Upper lobe of left lung (tissue), 6 donors: ENCODE data around the gene HP. TPM values are rescaled to one million over a fixed set of nuclear protein-coding genes. Genes with fewer than 3 reads are reported as not detected.
A peak's percentile ranks its signal among the peaks of the same experiment; 100 is the strongest.
"Not testable (repeated sequence)": the region's sequence is repeated elsewhere in the genome, so short reads cannot be mapped to it uniquely, and the experiment has no call there.

Source experiments
- ATAC-seq, 2 donors: fragments of 200-7000 bp; cut with Tn5 transposase; one replicate each; pipeline ENCODE4 v1.9.1; 2022; ENCODE audit warnings: mild to moderate bottlenecking in 2 of 2, moderate library complexity in 2 of 2; ENCODE audit not compliant: low FRiP score in 2 of 2
- DNase-seq, 2 donors: peaks; one replicate each; pipeline ENCODE4 v3.0.0-alpha.2; 2019 to 2020
- H3K27ac ChIP-seq, 4 donors: fragments of 200-600 bp; sonication (generic); one replicate each; pipeline ENCODE4 v1.5.1; 2016 to 2019
- H3K27me3 ChIP-seq, 4 donors: fragments of 200-600 bp; sonication (generic); one replicate each; pipeline ENCODE4 v1.5.1; 2017 to 2019
- H3K36me3 ChIP-seq, 4 donors: fragments of 200-600 bp; sonication (generic); one replicate each; pipeline ENCODE4 v1.5.1; 2016 to 2019
- H3K4me1 ChIP-seq, 4 donors: fragments of 200-600 bp; sonication (generic); one replicate each; pipeline ENCODE4 v1.5.1; 2018 to 2019
- H3K4me3 ChIP-seq, 4 donors: fragments of 200-600 bp; sonication (generic); one replicate each; pipeline ENCODE4 v1.5.1; 2017 to 2019; ENCODE audit warnings: mild to moderate bottlenecking in 2 of 4, moderate library complexity in 1 of 4
- H3K9me3 ChIP-seq, 4 donors: fragments of 200-600 bp; sonication (generic); one replicate each; pipeline ENCODE4 v1.5.1; 2018 to 2019
- CTCF ChIP-seq, 6 experiments: fragments of 450-650 bp in 4 of 6; fragments of 200-600 bp in 2 of 6; sonication (generic) in 2 of 6; IDR thresholded peaks; one replicate each; pipeline ENCODE4 v1.5.1; 2016 to 2019; ENCODE audit warnings: antibody characterized with exemption in 6 of 6
- EP300 ChIP-seq, 4 donors: sonication (generic); formaldehyde crosslinking; IDR thresholded peaks; one replicate each; pipeline ENCODE4 v1.5.1; 2017; ENCODE audit warnings: antibody characterized with exemption in 4 of 4, control low read depth in 2 of 4
- POLR2A ChIP-seq, 4 donors: fragments of 450-650 bp; IDR thresholded peaks; one replicate each; pipeline ENCODE4 v1.5.1; 2016 to 2017; ENCODE audit warnings: antibody characterized with exemption in 4 of 4, mild to moderate bottlenecking in 2 of 4
- POLR2AphosphoS5 ChIP-seq, 2 donors: sonication (generic); formaldehyde crosslinking; IDR thresholded peaks; one replicate each; pipeline ENCODE4 v1.5.1; 2017; ENCODE audit warnings: antibody characterized with exemption in 2 of 2
- WGBS, 2 donors: methylation state at CpG; one replicate each; pipeline ENCODE4 v1.1.5; 2017 to 2018; 5-methylcytosine and 5-hydroxymethylcytosine counted together
- total RNA-seq, 6 donors: library from RNA; depleted of rRNA in 4 of 6; stranded (reverse); fragments of >200 nt in 4 of 6; gene quantifications; one replicate each; pipeline versions ENCODE4 v1.1.0 to v1.2.1, GENCODE V29; 2016 to 2021
- donor health status: DM: no; HTN: no; CAD: no; lungs with moderate emphysema.
- donor health status: DM: no; HTN: yes; CAD: no; lungs with severe emphysema.

Gene HP
- total RNA-seq, 6 donors from 2014 or later, result 13.7 to 132 (median 40.0) TPM

GRCh38 chr16:72049110-72049509 lies 5.2 kb upstream of the HP start:
- TF ChIP-seq POLR2AphosphoS5 (IDR thresholded peaks at IDR 0.05), result no peak
- no peak for TF ChIP-seq POLR2A (IDR thresholded peaks at IDR 0.05)
- TF ChIP-seq EP300 (IDR thresholded peaks at IDR 0.05), result no peak
- TF ChIP-seq CTCF (IDR thresholded peaks at IDR 0.05), result no peak
- peaks cover 0 to 6% (median 3%) of the 10 kb centered on the region in 4 donors for H3K9me3 ChIP-seq
- H3K36me3 ChIP-seq, result no peaks in the 10 kb centered on the region
- H3K27me3 ChIP-seq, result no peaks in the 10 kb centered on the region
- H3K4me3 ChIP-seq, result no peak overlapping the region
- H3K4me1 ChIP-seq, result peaks cover 0 to 16% (median 10%) of the 10 kb centered on the region in 4 donors
- no peak for DNase-seq
- H3K27ac ChIP-seq, result no peak overlapping the region
- no peak for ATAC-seq

- Histone ChIP-seq H3K27ac (peak overlapping the region in 2 of 4 donors; percentile 6 to 14), H3K36me3 (no peaks in the 10 kb centered on the region), H3K4me1 (peaks cover 0 to 16% (median 11%) of the 10 kb centered on the region in 4 donors), H3K27me3 (no peaks in the 10 kb centered on the region), H3K9me3 (peaks cover 0 to 6% (median 3%) of the 10 kb centered on the region in 4 donors), H3K4me3 (no peak overlapping the region)
- ATAC-seq, result peak in 1 of 2 donors; percentile 38
- WGBS, 2 donors, result 68 to 73% methylated on average over 4 of the region's 4 CpGs
- peak in 1 of 2 donors; percentile 50 for DNase-seq
- TF ChIP-seq EP300 (IDR thresholded peaks at IDR 0.05) (no peak), CTCF (IDR thresholded peaks at IDR 0.05) (no peak), POLR2A (IDR thresholded peaks at IDR 0.05) (no peak)
These were observed 3.4 kb upstream of the HP start for GRCh38 chr16:72050769-72051464.

GRCh38 chr16:72051818-72052217 lies 2.5 kb upstream of the HP start:
- TF ChIP-seq POLR2A (IDR thresholded peaks at IDR 0.05) (no peak), EP300 (IDR thresholded peaks at IDR 0.05) (no peak), CTCF (IDR thresholded peaks at IDR 0.05) (no peak), POLR2AphosphoS5 (IDR thresholded peaks at IDR 0.05) (no peak)
- Histone ChIP-seq H3K27ac (peak overlapping the region in 1 of 4 donors; percentile 14), H3K4me1 (peaks cover 0 to 16% (median 11%) of the 10 kb centered on the region in 4 donors), H3K27me3 (no peaks in the 10 kb centered on the region), H3K9me3 (peaks cover 0 to 6% (median 3%) of the 10 kb centered on the region in 4 donors), H3K36me3 (no peaks in the 10 kb centered on the region), H3K4me3 (no peak overlapping the region)
- DNase-seq, result no peak
- ATAC-seq, result peak in 1 of 2 donors; percentile 60
- WGBS, 2 donors, result 34 to 52% methylated on average over 2 of the region's 2 CpGs

GRCh38 chr16:72055911-72056310 lies 1.6 kb downstream of the HP start:
- no peak for ATAC-seq
- H3K9me3 ChIP-seq, result no peaks in the 10 kb centered on the region
- no peak overlapping the region for H3K27ac ChIP-seq
- no peaks in the 10 kb centered on the region for H3K36me3 ChIP-seq
- no peak for DNase-seq
- WGBS, 2 donors, result 92 to 94% methylated on average over 4 of the region's 4 CpGs
- H3K4me1 ChIP-seq, result peaks cover 0 to 12% (median 9%) of the 10 kb centered on the region in 4 donors
- H3K4me3 ChIP-seq, result no peak overlapping the region
- H3K27me3 ChIP-seq, result no peaks in the 10 kb centered on the region
- TF ChIP-seq POLR2A (IDR thresholded peaks at IDR 0.05) (no peak), POLR2AphosphoS5 (IDR thresholded peaks at IDR 0.05) (no peak), EP300 (IDR thresholded peaks at IDR 0.05) (no peak), CTCF (IDR thresholded peaks at IDR 0.05) (no peak)

- H3K27me3 ChIP-seq, H3K36me3 ChIP-seq, H3K4me1 ChIP-seq, DNase-seq, ATAC-seq, H3K4me3 ChIP-seq, H3K27ac ChIP-seq, H3K9me3 ChIP-seq: not testable (repeated sequence)
- WGBS, 2 donors, result 82% methylated on average over 1 of the region's 6 CpGs; no CpG with 5 or more reads in 1 of the 2 donors
These were observed 3.0 kb downstream of the HP start for GRCh38 chr16:72057313-72057712.

- not testable (repeated sequence) for H3K4me1 ChIP-seq, H3K9me3 ChIP-seq, DNase-seq, H3K27ac ChIP-seq, H3K36me3 ChIP-seq, H3K4me3 ChIP-seq, H3K27me3 ChIP-seq
- peak in 1 of 2 donors; percentile 28 for ATAC-seq
- whole genome bisulfite sequencing, 2 donors, result 56 to 66% methylated on average over 4 to 7 of the region's 7 CpGs
These were observed 4.8 kb downstream of the HP start for GRCh38 chr16:72059060-72059459.
